ENCODE results near the gene PPP2R2B. TPM values are rescaled to one million over a fixed set of nuclear protein-coding genes. Genes with fewer than 3 reads are reported as not detected.

The PPP2R2B gene
- total and polyA plus RNA-seq, 4 donors = 0.15 to 1.2 (median 0.55) TPM

GRCh38 chr5:146818822-146819221 lies 59.7 kb downstream of the PPP2R2B start:
- Histone ChIP-seq H3K4me1 (ENCODE audit: control insufficient read depth in 5 of 5, insufficient read depth in 5 of 5, low read length in 5 of 5) (peaks cover 0 to 1% (median 0%) of the 10 kb centered on the region in 5 donors), H3K4me3 (no peak overlapping the region), H3K9me3 (ENCODE audit: control insufficient read depth in 4 of 4, insufficient read depth in 3 of 4, low read length in 3 of 4) (no peaks in the 10 kb centered on the region), H3K36me3 (ENCODE audit: control insufficient read depth in 4 of 4, insufficient read depth in 4 of 4, low read length in 4 of 4) (no peaks in the 10 kb centered on the region), H3K27me3 (ENCODE audit: control insufficient read depth in 3 of 3, insufficient read depth in 3 of 3, low read length in 2 of 3) (no peaks in the 10 kb centered on the region), H3K27ac (ENCODE audit: low read depth in 1 of 2, low read length in 1 of 2) (no peak overlapping the region), H3K9ac (ENCODE audit: insufficient read depth in 1 of 2, low read length in 2 of 2) (no peak overlapping the region)
- TF ChIP-seq CTCF (IDR thresholded peaks at IDR 0.05; ENCODE audit: control extremely low read depth, extremely low read depth) = no peak
- WGBS, 2 donors = 71 to 80% methylated on average over 2 of the region's 2 CpGs
- ATAC-seq (ENCODE audit: insufficient read depth, low FRiP score) = no peak
- DNase-seq = no peak

GRCh38 chr5:146817973-146818372 lies 60.6 kb downstream of the PPP2R2B start:
- no peak for TF ChIP-seq CTCF (IDR thresholded peaks at IDR 0.05; ENCODE audit: control extremely low read depth, extremely low read depth)
- 87 to 92% methylated on average over 4 of the region's 4 CpGs for WGBS, 2 donors
- DNase-seq (no peak), ATAC-seq (ENCODE audit: insufficient read depth, low FRiP score) (no peak)
- H3K27me3 ChIP-seq (ENCODE audit: control insufficient read depth in 3 of 3, insufficient read depth in 3 of 3, low read length in 2 of 3) = no peaks in the 10 kb centered on the region
- peaks cover 0 to 1% (median 0%) of the 10 kb centered on the region in 5 donors for H3K4me1 ChIP-seq (ENCODE audit: control insufficient read depth in 5 of 5, insufficient read depth in 5 of 5, low read length in 5 of 5)
- no peak overlapping the region for H3K4me3 ChIP-seq
- no peak overlapping the region for H3K27ac ChIP-seq (ENCODE audit: low read depth in 1 of 2, low read length in 1 of 2)
- no peaks in the 10 kb centered on the region for H3K36me3 ChIP-seq (ENCODE audit: control insufficient read depth in 4 of 4, insufficient read depth in 4 of 4, low read length in 4 of 4)
- no peaks in the 10 kb centered on the region for H3K9me3 ChIP-seq (ENCODE audit: control insufficient read depth in 4 of 4, insufficient read depth in 3 of 4, low read length in 3 of 4)
- H3K9ac ChIP-seq (ENCODE audit: insufficient read depth in 1 of 2, low read length in 2 of 2) = no peak overlapping the region

GRCh38 chr5:146816775-146817387 lies 61.7 kb downstream of the PPP2R2B start:
- ATAC-seq (ENCODE audit: insufficient read depth, low FRiP score) (no peak), DNase-seq (no peak)
- 11 to 40% methylated on average over 1 of the region's 1 CpG for WGBS, 2 donors
- Histone ChIP-seq H3K36me3 (ENCODE audit: control insufficient read depth in 4 of 4, insufficient read depth in 4 of 4, low read length in 4 of 4) (no peaks in the 10 kb centered on the region), H3K4me1 (ENCODE audit: control insufficient read depth in 5 of 5, insufficient read depth in 5 of 5, low read length in 5 of 5) (peaks cover 0 to 1% (median 0%) of the 10 kb centered on the region in 5 donors), H3K27ac (ENCODE audit: low read depth in 1 of 2, low read length in 1 of 2) (no peak overlapping the region), H3K4me3 (no peak overlapping the region), H3K9ac (ENCODE audit: insufficient read depth in 1 of 2, low read length in 2 of 2) (no peak overlapping the region), H3K27me3 (ENCODE audit: control insufficient read depth in 3 of 3, insufficient read depth in 3 of 3, low read length in 2 of 3) (no peaks in the 10 kb centered on the region), H3K9me3 (ENCODE audit: control insufficient read depth in 4 of 4, insufficient read depth in 3 of 4, low read length in 3 of 4) (no peaks in the 10 kb centered on the region)
- TF ChIP-seq CTCF (IDR thresholded peaks at IDR 0.05; ENCODE audit: control extremely low read depth, extremely low read depth) = no peak

GRCh38 chr5:146815411-146815810 lies 63.1 kb downstream of the PPP2R2B start:
- H3K9ac ChIP-seq (ENCODE audit: insufficient read depth in 1 of 2, low read length in 2 of 2) = no peak overlapping the region
- no peak for DNase-seq
- TF ChIP-seq CTCF (IDR thresholded peaks at IDR 0.05; ENCODE audit: control extremely low read depth, extremely low read depth) = no peak
- no peak overlapping the region for H3K4me3 ChIP-seq
- H3K9me3 ChIP-seq (ENCODE audit: control insufficient read depth in 4 of 4, insufficient read depth in 3 of 4, low read length in 3 of 4) = no peaks in the 10 kb centered on the region
- 60 to 76% methylated on average over 3 of the region's 3 CpGs for WGBS, 2 donors
- no peaks in the 10 kb centered on the region for H3K27me3 ChIP-seq (ENCODE audit: control insufficient read depth in 3 of 3, insufficient read depth in 3 of 3, low read length in 2 of 3)
- H3K36me3 ChIP-seq (ENCODE audit: control insufficient read depth in 4 of 4, insufficient read depth in 4 of 4, low read length in 4 of 4) = no peaks in the 10 kb centered on the region
- no peak for ATAC-seq (ENCODE audit: insufficient read depth, low FRiP score)
- peaks cover 0 to 1% (median 0%) of the 10 kb centered on the region in 5 donors for H3K4me1 ChIP-seq (ENCODE audit: control insufficient read depth in 5 of 5, insufficient read depth in 5 of 5, low read length in 5 of 5)
- H3K27ac ChIP-seq (ENCODE audit: low read depth in 1 of 2, low read length in 1 of 2) = no peak overlapping the region

Data from lung (tissue), 12 donors.